ENCODE results near the gene MINDY4.

DNA sequence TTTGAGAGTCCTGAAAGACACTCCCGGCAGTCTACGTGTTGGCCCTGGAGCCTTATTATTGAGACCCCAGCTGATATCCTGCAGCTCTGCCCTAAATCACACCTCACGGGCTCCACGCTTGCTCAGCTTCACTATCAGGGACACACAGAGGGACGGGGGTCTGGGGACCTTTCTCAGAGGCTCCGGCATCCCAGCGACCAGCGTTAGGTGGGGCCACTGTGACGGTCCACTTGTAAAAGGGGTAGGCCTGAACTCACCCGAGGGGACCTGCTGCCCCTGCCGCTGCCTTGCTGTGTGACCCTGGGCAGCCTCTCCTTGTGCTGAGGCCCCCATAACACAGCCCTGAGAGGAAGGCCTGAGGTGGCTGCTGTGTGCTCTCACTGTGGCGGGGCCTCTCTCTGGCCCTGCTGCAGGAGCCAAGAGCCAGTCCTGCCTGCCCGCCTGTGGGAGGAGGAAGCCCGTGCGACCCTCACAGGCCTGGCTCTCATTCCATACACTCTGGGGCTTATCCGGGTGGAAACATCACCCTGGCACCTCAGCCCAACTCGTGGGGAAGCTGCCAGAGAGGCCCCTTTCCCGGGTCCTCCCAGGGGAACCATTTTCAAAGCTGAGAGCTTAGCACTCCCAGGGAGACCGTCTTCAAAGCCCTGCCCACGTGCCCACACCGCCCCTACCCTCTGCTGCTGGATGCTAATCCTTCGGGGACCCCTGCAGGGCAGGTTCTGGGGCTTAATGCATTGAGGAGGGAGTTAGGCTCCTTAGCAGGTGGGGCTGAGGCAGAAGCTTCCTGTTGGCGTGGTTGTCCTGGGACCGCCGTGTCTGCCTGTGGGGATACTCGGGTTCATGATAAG lies 162.1 kb downstream of the MINDY4 start:
- TF ChIP-seq POLR2A (IDR thresholded peaks at IDR 0.05; ENCODE audit: low read depth, low read length) (no peak), TAF1 (IDR thresholded peaks at IDR 0.05; ENCODE audit: low read depth, low read length) (no peak)

All from GM12891 (cell line).